ENCODE data around the gene NELFA.

The NELFA gene

DNA sequence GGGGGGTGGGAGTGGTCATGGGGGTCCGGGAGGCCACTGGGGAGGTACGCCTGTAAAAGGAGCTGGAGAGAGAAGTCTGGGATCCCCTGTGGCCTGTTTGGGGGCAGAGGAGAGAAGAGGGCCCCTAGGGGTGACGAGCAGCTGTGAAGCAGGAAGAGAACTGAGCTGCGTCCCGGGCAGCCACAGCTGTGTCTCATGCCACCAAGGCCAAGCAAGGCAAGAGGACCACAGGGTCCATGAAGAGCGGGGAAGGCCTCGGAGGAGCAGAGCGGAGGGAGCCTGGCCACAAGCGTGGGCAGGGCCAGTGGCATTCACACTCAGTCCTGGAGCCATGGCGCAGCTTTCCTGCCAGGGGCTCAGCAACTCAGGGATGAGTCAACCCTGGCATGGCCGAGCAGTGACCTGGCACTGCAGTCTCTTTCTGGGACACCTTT, 36.8 kb upstream of the NELFA start:
- Mint-ChIP-seq H3K4me3 (no peak overlapping the region), H3K4me1 (no peaks in the 10 kb centered on the region), H3K9me3 (no peaks in the 10 kb centered on the region), H3K36me3 (ENCODE audit: low read depth) (no peaks in the 10 kb centered on the region), H3K27ac (no peak overlapping the region), H3K27me3 (ENCODE audit: low read depth, poor library complexity) (peaks cover 27% of the 10 kb centered on the region)
- TF ChIP-seq, protein P1, sequence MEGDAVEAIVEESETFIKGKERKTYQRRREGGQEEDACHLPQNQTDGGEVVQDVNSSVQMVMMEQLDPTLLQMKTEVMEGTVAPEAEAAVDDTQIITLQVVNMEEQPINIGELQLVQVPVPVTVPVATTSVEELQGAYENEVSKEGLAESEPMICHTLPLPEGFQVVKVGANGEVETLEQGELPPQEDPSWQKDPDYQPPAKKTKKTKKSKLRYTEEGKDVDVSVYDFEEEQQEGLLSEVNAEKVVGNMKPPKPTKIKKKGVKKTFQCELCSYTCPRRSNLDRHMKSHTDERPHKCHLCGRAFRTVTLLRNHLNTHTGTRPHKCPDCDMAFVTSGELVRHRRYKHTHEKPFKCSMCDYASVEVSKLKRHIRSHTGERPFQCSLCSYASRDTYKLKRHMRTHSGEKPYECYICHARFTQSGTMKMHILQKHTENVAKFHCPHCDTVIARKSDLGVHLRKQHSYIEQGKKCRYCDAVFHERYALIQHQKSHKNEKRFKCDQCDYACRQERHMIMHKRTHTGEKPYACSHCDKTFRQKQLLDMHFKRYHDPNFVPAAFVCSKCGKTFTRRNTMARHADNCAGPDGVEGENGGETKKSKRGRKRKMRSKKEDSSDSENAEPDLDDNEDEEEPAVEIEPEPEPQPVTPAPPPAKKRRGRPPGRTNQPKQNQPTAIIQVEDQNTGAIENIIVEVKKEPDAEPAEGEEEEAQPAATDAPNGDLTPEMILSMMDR (IDR thresholded peaks at IDR 0.05) = no peak
- no peak for DNase-seq

DNA sequence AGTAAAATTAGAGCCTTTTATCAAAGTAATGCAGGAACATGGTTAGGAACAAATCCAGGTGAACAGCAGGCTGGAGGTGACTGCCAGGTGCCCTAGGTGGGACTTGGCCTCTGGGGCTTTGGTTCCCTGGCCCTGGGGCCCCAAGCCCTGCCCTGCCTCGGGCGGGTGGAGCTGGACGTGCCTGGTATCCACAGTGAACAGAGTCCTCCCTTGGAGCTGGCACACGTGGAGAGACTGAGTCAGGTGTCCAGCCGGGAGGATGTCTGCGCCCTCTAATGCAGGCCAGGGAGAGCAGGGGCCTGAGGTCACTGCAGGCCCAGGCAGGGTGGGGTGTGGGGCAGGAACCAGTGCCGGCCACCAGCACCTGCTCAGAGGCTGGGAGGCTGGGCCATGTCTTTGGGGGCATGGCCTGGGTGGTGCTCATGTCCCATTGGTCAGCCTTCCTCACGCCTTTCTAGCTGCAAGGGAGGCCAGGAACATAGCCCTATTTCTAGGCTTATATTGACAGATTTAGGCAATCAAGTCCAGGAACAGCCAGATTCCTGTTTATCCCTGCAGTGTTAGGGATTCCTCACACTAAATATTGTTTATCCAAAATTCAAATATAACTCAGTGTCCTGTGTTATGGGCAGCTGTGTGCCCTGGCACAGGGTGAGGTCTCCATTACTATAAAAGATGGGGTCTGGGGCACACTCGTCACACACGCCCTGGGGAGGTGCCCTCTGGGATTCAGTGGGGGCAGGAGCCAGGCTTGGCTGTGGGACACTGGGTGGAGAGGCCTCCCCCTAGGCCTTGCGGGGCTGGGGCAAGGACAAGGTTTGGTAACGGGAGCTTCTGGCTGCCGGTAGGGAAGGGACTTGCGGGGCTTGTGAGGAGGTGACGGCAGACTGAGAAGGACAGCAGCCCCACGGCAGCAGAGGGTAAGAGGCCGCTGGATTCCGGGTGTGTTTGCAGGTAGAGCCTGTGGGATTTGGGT, 36.1 kb upstream of the NELFA start:
- H3K9me3 Mint-ChIP-seq = no peaks in the 10 kb centered on the region
- TF ChIP-seq, protein P1 (IDR thresholded peaks at IDR 0.05) = no peak
- H3K27me3 Mint-ChIP-seq (ENCODE audit: low read depth, poor library complexity) = peaks cover 29% of the 10 kb centered on the region
- H3K36me3 Mint-ChIP-seq (ENCODE audit: low read depth) = no peaks in the 10 kb centered on the region
- peaks cover 2% of the 10 kb centered on the region for H3K4me1 Mint-ChIP-seq
- no peak overlapping the region for H3K27ac Mint-ChIP-seq
- DNase-seq = no peak
- no peak overlapping the region for H3K4me3 Mint-ChIP-seq

DNA sequence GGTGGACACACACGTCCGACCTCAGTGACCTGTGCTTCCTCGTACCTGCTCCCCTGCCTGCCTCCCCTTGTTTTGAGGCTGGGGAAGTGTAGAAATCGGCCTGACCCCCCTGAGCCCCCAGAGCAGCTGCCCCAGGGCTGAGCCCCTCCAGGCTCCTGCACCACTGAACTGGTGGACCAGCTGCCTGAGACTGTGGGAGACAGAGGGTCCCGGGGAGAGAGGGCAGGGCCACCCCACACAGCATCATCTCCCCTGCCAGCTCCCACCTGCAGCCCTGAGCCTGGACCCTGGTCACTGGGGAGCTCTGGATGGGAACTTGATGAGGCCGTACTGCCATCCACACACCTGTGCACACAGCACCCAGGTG, 35.3 kb upstream of the NELFA start:
- no peaks in the 10 kb centered on the region for H3K9me3 Mint-ChIP-seq
- no peak for DNase-seq
- TF ChIP-seq, protein P1 (IDR thresholded peaks at IDR 0.05) = no peak
- H3K4me1 Mint-ChIP-seq = peaks cover 5% of the 10 kb centered on the region
- no peak overlapping the region for H3K27ac Mint-ChIP-seq
- peaks cover 34% of the 10 kb centered on the region for H3K27me3 Mint-ChIP-seq (ENCODE audit: low read depth, poor library complexity)
- no peaks in the 10 kb centered on the region for H3K36me3 Mint-ChIP-seq (ENCODE audit: low read depth)
- no peak overlapping the region for H3K4me3 Mint-ChIP-seq

DNA sequence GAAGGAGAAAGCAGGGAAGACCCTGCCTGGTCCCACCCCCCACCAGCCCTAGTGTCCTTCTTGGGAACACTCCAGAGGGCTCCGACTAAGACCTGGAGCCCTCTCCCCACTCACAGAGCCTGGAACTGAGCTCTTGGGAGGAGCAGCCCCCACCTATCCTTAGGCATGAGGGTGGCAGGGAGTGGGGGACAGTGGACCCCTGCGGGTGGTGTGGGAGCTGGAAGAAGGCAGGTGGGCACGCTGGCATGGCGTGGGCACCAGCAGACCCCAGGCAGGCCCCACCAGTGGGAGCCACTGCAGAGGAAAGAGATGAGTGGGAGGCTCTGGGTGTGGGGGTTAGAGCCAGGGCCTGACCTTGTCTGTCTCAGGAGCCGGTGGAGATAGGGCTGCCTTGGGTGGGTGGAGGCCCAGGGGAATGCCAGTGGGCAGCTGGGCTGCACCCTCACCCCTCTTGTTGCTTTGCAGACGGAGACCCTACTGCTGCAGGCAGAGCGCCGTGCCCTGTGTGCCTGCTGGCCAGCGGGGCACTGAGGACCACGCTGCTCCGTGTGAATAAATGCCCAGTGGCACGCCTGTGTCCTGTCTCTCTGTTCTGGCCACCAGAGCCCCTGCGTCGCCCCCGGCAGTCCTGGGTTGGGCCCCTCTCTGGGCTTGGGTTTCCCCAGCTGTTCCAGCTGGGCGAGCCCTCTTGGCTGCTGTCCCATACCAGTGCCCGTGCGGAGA, 34.8 kb upstream of the NELFA start:
- Mint-ChIP-seq H3K9me3 (peaks cover 4% of the 10 kb centered on the region), H3K27ac (no peak overlapping the region), H3K4me1 (peaks cover 5% of the 10 kb centered on the region), H3K4me3 (no peak overlapping the region), H3K36me3 (ENCODE audit: low read depth) (no peaks in the 10 kb centered on the region), H3K27me3 (ENCODE audit: low read depth, poor library complexity) (peaks cover 39% of the 10 kb centered on the region)
- no peak for DNase-seq
- TF ChIP-seq, protein P1 (IDR thresholded peaks at IDR 0.05) = no peak

DNA sequence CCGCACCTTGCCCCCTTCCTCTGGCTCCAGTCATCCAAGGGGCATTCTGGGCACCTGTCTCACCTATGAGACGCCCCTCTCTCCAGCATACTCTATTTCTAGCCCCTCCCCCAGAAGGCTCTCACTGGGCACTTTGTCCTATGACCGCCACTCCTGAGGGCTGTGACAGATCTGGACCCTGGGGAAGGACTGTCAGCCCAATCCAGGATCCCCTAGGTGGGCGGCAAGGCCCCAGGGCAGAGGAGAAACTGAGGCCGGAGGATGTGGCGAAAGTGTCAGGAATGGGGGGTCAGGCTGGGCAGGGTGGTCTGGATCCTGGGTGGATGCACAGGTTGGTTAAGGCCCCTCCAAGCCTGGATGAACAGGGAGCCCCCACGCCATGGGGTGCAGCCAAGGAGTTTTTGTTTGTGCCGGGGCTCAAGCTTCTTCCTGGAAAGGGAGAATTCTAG, 34.2 kb upstream of the NELFA start:
- Mint-ChIP-seq H3K27me3 (ENCODE audit: low read depth, poor library complexity) (peaks cover 44% of the 10 kb centered on the region), H3K4me1 (peaks cover 5% of the 10 kb centered on the region), H3K36me3 (ENCODE audit: low read depth) (no peaks in the 10 kb centered on the region), H3K27ac (no peak overlapping the region), H3K9me3 (peaks cover 5% of the 10 kb centered on the region), H3K4me3 (peak overlapping the region; percentile 79)
- TF ChIP-seq, protein P1 (IDR thresholded peaks at IDR 0.05) = no peak
- no peak for DNase-seq

Data from nephron progenitor cell (in vitro differentiated cells).